Tibial artery (tissue), 4 donors: ENCODE data around the gene KRT7.

ENCODE experiments used
- DNase-seq, 2 donors: peaks; one replicate each; pipeline ENCODE4 v3.0.0-alpha.2; 2019
- H3K27ac ChIP-seq, 2 donors: fragments of 200-600 bp; sonication (generic) in 1 of 2; 1 replicate in 1 of 2; 2 replicates in 1 of 2; pipeline ENCODE4 v1.5.1; 2018 to 2019; ENCODE audit warnings: mild to moderate bottlenecking in 1 of 2
- H3K27me3 ChIP-seq, 2 donors: fragments of 200-600 bp; sonication (generic) in 1 of 2; one replicate each; pipeline versions ENCODE4 v1.5.1 to v1.6.0; 2016 to 2019
- H3K36me3 ChIP-seq, 3 donors: fragments of 200-600 bp; sonication (generic) in 2 of 3; one replicate each; pipeline ENCODE4 v1.5.1; 2016 to 2019; ENCODE audit warnings: mild to moderate bottlenecking in 2 of 3
- H3K4me1 ChIP-seq, 4 donors: fragments of 200-600 bp; sonication (generic) in 2 of 4; 1 replicate in 3 of 4; 2 replicates in 1 of 4; pipeline ENCODE4 v1.5.1; 2016 to 2019
- H3K4me3 ChIP-seq, 2 donors: fragments of 200-600 bp; sonication (generic) in 1 of 2; 1 replicate in 1 of 2; 2 replicates in 1 of 2; pipeline ENCODE4 v1.5.1; 2018 to 2019; ENCODE audit warnings: mild to moderate bottlenecking in 2 of 2
- H3K9me3 ChIP-seq, 3 donors: fragments of 200-600 bp; sonication (generic) in 1 of 3; one replicate each; pipeline ENCODE4 v1.5.1; 2016 to 2019
- intact Hi-C: fragments of 100-400 bp; cut with DNase I; formaldehyde crosslinking; loops from one replicate; pipeline ENCODE4 v1.15.0; 2023; ENCODE audit warnings: low total_unique reads
- TF ChIP-seq, protein P1 (sequence below), 2 experiments: fragments of 200-600 bp in 1 of 2; fragments of 450-650 bp in 1 of 2; IDR thresholded peaks; one replicate each; pipeline ENCODE4 v1.5.1; 2017 to 2019; ENCODE audit warnings: antibody characterized with exemption in 2 of 2, mild to moderate bottlenecking in 1 of 2, moderate library complexity in 1 of 2

KRT7 gene

DNA sequence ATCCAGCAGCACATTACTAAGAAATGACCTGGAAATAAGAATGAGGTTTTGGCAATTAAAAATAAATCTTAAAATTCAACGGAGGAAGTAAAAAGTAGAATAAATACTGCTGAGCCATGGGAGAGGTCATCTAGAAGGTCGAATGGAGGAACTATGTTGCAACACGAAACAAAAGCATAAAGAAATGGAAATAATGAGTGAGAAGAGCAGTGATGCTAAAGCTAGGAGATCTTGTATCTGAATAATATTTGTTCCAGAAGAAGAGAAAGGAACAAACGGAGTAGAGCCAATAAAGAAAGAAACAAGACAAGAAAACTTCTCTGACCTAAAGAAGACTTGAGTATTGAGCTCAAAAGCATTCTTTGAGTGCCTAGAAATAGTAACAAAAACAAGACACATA lies 6.6 kb upstream of the KRT7 start:
- intact Hi-C loops, result no loop called here

DNA sequence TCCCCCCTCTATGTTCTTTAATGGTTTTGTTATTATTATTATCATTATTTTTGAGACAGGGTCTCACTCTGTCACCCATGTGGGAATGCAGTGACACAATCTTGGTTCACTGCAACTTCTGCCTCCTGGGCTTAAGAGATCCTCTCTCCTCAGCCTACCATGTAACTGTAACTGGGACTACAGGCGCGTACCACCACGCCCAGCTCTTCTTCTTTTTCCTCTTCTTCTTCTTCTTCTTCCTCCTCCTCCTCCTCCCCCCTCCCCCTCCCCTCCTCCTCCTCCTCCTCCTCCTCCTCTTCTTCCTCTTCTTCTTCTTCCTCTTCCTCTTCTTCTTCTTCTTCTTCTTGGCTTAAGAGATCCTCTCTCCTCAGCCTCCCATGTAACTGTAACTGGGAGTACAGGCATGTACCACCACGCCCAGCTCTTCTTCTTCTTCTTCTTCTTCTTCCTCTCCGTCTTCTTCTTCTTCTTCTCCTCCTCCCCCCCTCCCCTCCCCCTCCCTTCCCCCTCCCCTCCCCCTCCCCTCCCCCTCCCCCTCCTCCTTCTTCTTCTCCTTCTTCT lies 5.4 kb upstream of the KRT7 start:
- Histone ChIP-seq H3K4me1 (peaks cover 0 to 45% (median 22%) of the 10 kb centered on the region in 4 donors), H3K9me3 (no peaks in the 10 kb centered on the region), H3K27me3 (peaks cover 0 to 10% of the 10 kb centered on the region in 2 donors), H3K4me3 (no peak overlapping the region), H3K36me3 (no peaks in the 10 kb centered on the region), H3K27ac (no peak overlapping the region)
- DNase-seq, result peak in 1 of 2 donors; percentile 7
- intact Hi-C loops, result no loop called here
- TF ChIP-seq, protein P1, sequence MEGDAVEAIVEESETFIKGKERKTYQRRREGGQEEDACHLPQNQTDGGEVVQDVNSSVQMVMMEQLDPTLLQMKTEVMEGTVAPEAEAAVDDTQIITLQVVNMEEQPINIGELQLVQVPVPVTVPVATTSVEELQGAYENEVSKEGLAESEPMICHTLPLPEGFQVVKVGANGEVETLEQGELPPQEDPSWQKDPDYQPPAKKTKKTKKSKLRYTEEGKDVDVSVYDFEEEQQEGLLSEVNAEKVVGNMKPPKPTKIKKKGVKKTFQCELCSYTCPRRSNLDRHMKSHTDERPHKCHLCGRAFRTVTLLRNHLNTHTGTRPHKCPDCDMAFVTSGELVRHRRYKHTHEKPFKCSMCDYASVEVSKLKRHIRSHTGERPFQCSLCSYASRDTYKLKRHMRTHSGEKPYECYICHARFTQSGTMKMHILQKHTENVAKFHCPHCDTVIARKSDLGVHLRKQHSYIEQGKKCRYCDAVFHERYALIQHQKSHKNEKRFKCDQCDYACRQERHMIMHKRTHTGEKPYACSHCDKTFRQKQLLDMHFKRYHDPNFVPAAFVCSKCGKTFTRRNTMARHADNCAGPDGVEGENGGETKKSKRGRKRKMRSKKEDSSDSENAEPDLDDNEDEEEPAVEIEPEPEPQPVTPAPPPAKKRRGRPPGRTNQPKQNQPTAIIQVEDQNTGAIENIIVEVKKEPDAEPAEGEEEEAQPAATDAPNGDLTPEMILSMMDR (IDR thresholded peaks at IDR 0.05), result no peak

More for the DNA sequence above, 6.6 kb upstream of the KRT7 start:
- H3K36me3 ChIP-seq, result no peaks in the 10 kb centered on the region
- H3K27ac ChIP-seq, result peak overlapping the region; percentile 1 to 10
- no peaks in the 10 kb centered on the region for H3K9me3 ChIP-seq
- peaks cover 0 to 42% (median 20%) of the 10 kb centered on the region in 4 donors for H3K4me1 ChIP-seq
- no peak overlapping the region for H3K4me3 ChIP-seq
- TF ChIP-seq, protein P1 (IDR thresholded peaks at IDR 0.05), result no peak
- no peak for DNase-seq
- H3K27me3 ChIP-seq, result peaks cover 0 to 4% of the 10 kb centered on the region in 2 donors

DNA sequence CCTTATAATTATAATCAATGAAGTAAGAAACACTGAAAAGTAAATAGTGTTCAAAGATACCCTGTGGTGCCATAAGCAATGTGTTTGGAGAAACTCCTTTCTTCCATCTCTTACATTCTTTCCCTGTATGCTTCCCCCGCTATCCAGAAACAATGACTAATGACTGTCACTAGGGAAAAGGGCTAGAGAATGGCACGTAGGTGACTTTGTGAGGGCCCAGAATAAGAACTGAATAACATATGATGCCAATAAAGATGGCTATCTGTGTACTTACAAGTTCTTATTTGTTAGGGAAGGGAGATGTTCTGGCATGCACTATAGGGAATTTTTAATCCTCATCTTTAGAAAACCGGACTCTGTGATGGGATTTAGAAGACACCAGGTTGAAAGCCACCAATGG lies 4.7 kb upstream of the KRT7 start:
- no peak for DNase-seq
- no peaks in the 10 kb centered on the region for H3K9me3 ChIP-seq
- no peak overlapping the region for H3K27ac ChIP-seq
- TF ChIP-seq, protein P1 (IDR thresholded peaks at IDR 0.05), result no peak
- H3K4me3 ChIP-seq, result no peak overlapping the region
- intact Hi-C loops, result no loop called here
- no peaks in the 10 kb centered on the region for H3K36me3 ChIP-seq
- H3K27me3 ChIP-seq, result peaks cover 0 to 16% of the 10 kb centered on the region in 2 donors
- peaks cover 0 to 52% (median 29%) of the 10 kb centered on the region in 4 donors for H3K4me1 ChIP-seq

- H3K27me3 ChIP-seq, result peaks cover 0 to 21% of the 10 kb centered on the region in 2 donors
- peak in 1 of 2 donors; percentile 46 for DNase-seq
Observed at GRCh38 chr12:52228931-52229330, 4.1 kb upstream of the KRT7 start.

GRCh38 chr12:52229836-52230343 lies 3.2 kb upstream of the KRT7 start:
- DNase-seq, result peak in 1 of 2 donors; percentile 53
- intact Hi-C loops, result no loop called here
- Histone ChIP-seq H3K9me3 (no peaks in the 10 kb centered on the region), H3K27ac (peak overlapping the region in 1 of 2 donors; percentile 60), H3K4me1 (peaks cover 0 to 58% (median 34%) of the 10 kb centered on the region in 4 donors), H3K27me3 (peaks cover 0 to 23% of the 10 kb centered on the region in 2 donors), H3K4me3 (no peak overlapping the region), H3K36me3 (no peaks in the 10 kb centered on the region)
- TF ChIP-seq, protein P1 (IDR thresholded peaks at IDR 0.05), result no peak

More at GRCh38 chr12:52228931-52229330, 4.1 kb upstream of the KRT7 start:
- intact Hi-C loops, result no loop called here
- TF ChIP-seq, protein P1 (IDR thresholded peaks at IDR 0.05), result no peak
- Histone ChIP-seq H3K27ac (no peak overlapping the region), H3K4me3 (no peak overlapping the region), H3K36me3 (no peaks in the 10 kb centered on the region), H3K4me1 (peaks cover 0 to 57% (median 34%) of the 10 kb centered on the region in 4 donors), H3K9me3 (no peaks in the 10 kb centered on the region)
